DND-41 (cell line): ENCODE results near the gene DNMT3L.

ENCODE experiments used
- EZH2 ChIP-seq: IDR thresholded peaks from 3 replicates; pipeline ENCODE4 v1.6.1; 2012; ENCODE audit warnings: borderline replicate concordance, low read depth, mild to moderate bottlenecking, moderate library complexity, low read length, inconsistent platforms; ENCODE audit not compliant: severe bottlenecking
- TF ChIP-seq, protein P1 (sequence below): IDR thresholded peaks from 2 replicates; pipeline ENCODE4 v1.5.1; 2012; ENCODE audit warnings: borderline replicate concordance, low read length, moderate library complexity, mild to moderate bottlenecking; ENCODE audit not compliant: poor library complexity, severe bottlenecking; ENCODE audit errors: extremely low read depth

DNA sequence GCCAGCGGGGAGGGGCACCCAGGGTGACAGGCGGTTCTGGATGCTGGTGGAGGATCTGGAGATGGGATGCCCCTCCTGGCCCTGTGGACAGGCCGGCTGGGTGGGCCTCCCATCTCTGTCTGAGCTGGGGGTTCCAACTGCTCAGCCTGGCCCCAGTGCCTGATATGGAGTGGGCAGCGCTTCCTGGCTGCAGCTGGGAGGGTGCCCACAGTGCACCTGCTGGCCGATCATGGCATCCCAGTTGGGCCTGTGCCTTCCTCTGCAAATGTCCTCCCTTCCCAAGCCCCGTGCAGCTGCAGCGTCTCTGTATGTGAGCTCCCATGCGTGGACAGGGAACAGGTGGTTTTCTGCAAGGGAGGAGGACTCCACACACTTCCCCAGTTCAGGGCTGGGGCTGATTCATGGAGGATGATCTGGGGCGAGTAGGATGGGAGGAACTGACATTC lies 40.3 kb upstream of the DNMT3L start:
- TF ChIP-seq, protein P1, sequence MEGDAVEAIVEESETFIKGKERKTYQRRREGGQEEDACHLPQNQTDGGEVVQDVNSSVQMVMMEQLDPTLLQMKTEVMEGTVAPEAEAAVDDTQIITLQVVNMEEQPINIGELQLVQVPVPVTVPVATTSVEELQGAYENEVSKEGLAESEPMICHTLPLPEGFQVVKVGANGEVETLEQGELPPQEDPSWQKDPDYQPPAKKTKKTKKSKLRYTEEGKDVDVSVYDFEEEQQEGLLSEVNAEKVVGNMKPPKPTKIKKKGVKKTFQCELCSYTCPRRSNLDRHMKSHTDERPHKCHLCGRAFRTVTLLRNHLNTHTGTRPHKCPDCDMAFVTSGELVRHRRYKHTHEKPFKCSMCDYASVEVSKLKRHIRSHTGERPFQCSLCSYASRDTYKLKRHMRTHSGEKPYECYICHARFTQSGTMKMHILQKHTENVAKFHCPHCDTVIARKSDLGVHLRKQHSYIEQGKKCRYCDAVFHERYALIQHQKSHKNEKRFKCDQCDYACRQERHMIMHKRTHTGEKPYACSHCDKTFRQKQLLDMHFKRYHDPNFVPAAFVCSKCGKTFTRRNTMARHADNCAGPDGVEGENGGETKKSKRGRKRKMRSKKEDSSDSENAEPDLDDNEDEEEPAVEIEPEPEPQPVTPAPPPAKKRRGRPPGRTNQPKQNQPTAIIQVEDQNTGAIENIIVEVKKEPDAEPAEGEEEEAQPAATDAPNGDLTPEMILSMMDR: no peak
- no peak for TF ChIP-seq EZH2
